ENCODE results near the gene ECM2. TPM values are rescaled to one million over a fixed set of nuclear protein-coding genes. Genes with fewer than 3 reads are reported as not detected.

Gene ECM2
- total and polyA plus RNA-seq, 2 of the 8 experiments (the other 6 are each of a cell fraction or from before 2014, with no cell fraction given), result not detected

DNA sequence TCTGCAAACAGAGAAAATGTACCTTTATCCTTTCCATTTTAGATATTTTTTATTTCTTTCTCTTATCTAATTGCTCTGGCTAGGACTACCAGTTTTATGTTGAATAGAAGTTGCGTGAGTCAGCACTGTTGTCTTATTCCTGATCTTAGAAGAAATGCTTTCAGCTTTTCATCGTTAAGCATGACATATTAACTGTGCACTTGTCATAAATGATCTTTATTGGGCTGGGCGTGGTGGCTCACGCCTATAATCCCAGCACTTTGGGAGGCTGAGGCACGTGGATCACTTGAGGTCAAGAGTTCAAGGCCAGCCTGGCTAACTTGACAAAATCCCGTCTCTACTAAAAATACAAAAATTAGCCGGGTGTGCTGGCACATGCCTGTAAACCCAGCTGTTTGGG lies 8.2 kb upstream of the ECM2 start:
- no peak overlapping the region for H4K5ac ChIP-seq (ENCODE audit: insufficient read length, low read depth, low read length)
- H3K14ac ChIP-seq (ENCODE audit: insufficient read length), result no peak overlapping the region
- no peak overlapping the region for H3K27ac ChIP-seq (ENCODE audit: low read depth, low read length)
- H3K23ac ChIP-seq (ENCODE audit: insufficient read length), result no peak overlapping the region
- H2BK120ac ChIP-seq (replicated peaks; ENCODE audit: low read depth, low read length), result no peak overlapping the region
- H3K27me3 ChIP-seq (replicated peaks in 1 of 4; ENCODE audit: control insufficient read depth in 3 of 4, extremely low read depth in 1 of 4, insufficient read depth in 3 of 4, low read length in 3 of 4), result no peaks in the 10 kb centered on the region
- H2AFZ ChIP-seq (ENCODE audit: low read length), result no peak overlapping the region
- H2BK5ac ChIP-seq (ENCODE audit: low read depth, low read length), result no peak overlapping the region
- no peak overlapping the region for H2BK12ac ChIP-seq (ENCODE audit: low read depth, low read length)
- H4K91ac ChIP-seq (replicated peaks; ENCODE audit: insufficient read length, low read length), result no peak overlapping the region
- CTCF ChIA-PET (ENCODE audit: partially characterized antibody), result no interaction called here
- no peak overlapping the region for H3K4me2 ChIP-seq (ENCODE audit: insufficient read depth in 1 of 2, low read depth in 2 of 2, low read length in 2 of 2)
- no peaks in the 10 kb centered on the region for H3K79me2 ChIP-seq (ENCODE audit: control insufficient read depth in 1 of 2, insufficient read depth in 2 of 2, low read length in 2 of 2)
- FAIRE-seq, result no peak
- POLR2A ChIA-PET (ENCODE audit: partially characterized antibody), result no interaction called here
- no peaks in the 10 kb centered on the region for H3K79me1 ChIP-seq (ENCODE audit: low read depth, low read length)
- H4K8ac ChIP-seq (ENCODE audit: extremely low read depth, insufficient read depth, low read length), result no peak overlapping the region
- no peak overlapping the region for H3K4me3 ChIP-seq (ENCODE audit: extremely low read depth in 1 of 4, insufficient read depth in 2 of 4, low read depth in 3 of 4, low read length in 4 of 4)
- no peaks in the 10 kb centered on the region for H3K36me3 ChIP-seq (ENCODE audit: control insufficient read depth in 2 of 4, insufficient read depth in 4 of 4, low read length in 3 of 4)
- WGBS, 2 experiments (ENCODE audit: extremely low coverage in 1 of 2, insufficient coverage in 1 of 2, insufficient read length in 1 of 2, insufficient replicate concordance in 2 of 2, low coverage in 1 of 2, low lambda C conversion rate in 2 of 2, missing lambda C conversion rate in 1 of 2), result 93% methylated on average over 7 of the region's 7 CpGs; no CpG with 5 or more reads in 1 of the 2 experiments
- no peak overlapping the region for H2BK20ac ChIP-seq (ENCODE audit: low read length)
- no peaks in the 10 kb centered on the region for H3K23me2 ChIP-seq (ENCODE audit: low read depth, low read length)
- no peak overlapping the region for H2BK15ac ChIP-seq (ENCODE audit: low read length)
- H3K18ac ChIP-seq (ENCODE audit: extremely low read depth, low read length), result no peak overlapping the region
- H2AK5ac ChIP-seq (ENCODE audit: low read depth, low read length), result no peak overlapping the region
- no peaks in the 10 kb centered on the region for H3K4me1 ChIP-seq (replicated peaks in 1 of 4; ENCODE audit: control insufficient read depth in 3 of 4, insufficient read depth in 4 of 4, low read length in 3 of 4)
- no peak overlapping the region for H3K9ac ChIP-seq (replicated peaks in 1 of 4; ENCODE audit: extremely low read depth in 1 of 4, low read depth in 3 of 4, low read length in 3 of 4)
- H4K20me1 ChIP-seq (replicated peaks in 1 of 2; ENCODE audit: control insufficient read depth in 1 of 2, insufficient read depth in 2 of 2, low read length in 2 of 2), result no peaks in the 10 kb centered on the region
- no peak overlapping the region for H3K4ac ChIP-seq (replicated peaks; ENCODE audit: insufficient read length, low read depth, low read length)
- H3K9me3 ChIP-seq (ENCODE audit: insufficient read depth in 2 of 2, low read depth in 1 of 2, low read length in 1 of 2), result peaks cover 0 to 3% of the 10 kb centered on the region in 2 experiments; a peak in 1 of 4 replicates
- no peak for DNase-seq (ENCODE audit: low read depth in 1 of 2, low spot score in 2 of 2)
- no peak overlapping the region for H3K56ac ChIP-seq (replicated peaks; ENCODE audit: insufficient read length, low read depth, low read length)
- no peak for TF ChIP-seq ZNF274 (IDR thresholded peaks at IDR 0.05; ENCODE audit: borderline replicate concordance, extremely low read depth, low read length)
- no peak for TF ChIP-seq BCL11A (IDR thresholded peaks at IDR 0.05; ENCODE audit: low read depth in 2 of 2, low read length in 2 of 2)
- TF ChIP-seq CBX5 (IDR thresholded peaks at IDR 0.05; ENCODE audit: low read depth, low read length), result no peak
- TF ChIP-seq RNF2 (IDR thresholded peaks at IDR 0.05; ENCODE audit: borderline replicate concordance, low read depth, low read length, missing control alignments, poor library complexity, severe bottlenecking), result no peak
